H1 (cell line): ENCODE results near the gene ATP8B3.

Experiments used
- EP300 ChIP-seq, 2 experiments: IDR thresholded peaks; 1 replicate in 1 of 2; 2 replicates in 1 of 2; pipeline ENCODE4 v1.6.1; 2011 to 2012; ENCODE audit warnings: low read depth in 2 of 2, low read length in 2 of 2, mild to moderate bottlenecking in 2 of 2, borderline replicate concordance in 1 of 2, inconsistent platforms in 1 of 2, moderate library complexity in 1 of 2
- EZH2 ChIP-seq: fragments of 200-600 bp; sonication (generic); IDR thresholded peaks from 2 replicates; pipeline ENCODE4 v1.7.1; 2012; ENCODE audit warnings: low read depth, mild to moderate bottlenecking, moderate library complexity, low read length, inconsistent platforms; ENCODE audit not compliant: severe bottlenecking
- POLR2A ChIP-seq, 2 experiments: IDR thresholded peaks; 1 replicate in 1 of 2; 2 replicates in 1 of 2; pipeline ENCODE4 v1.6.1; 2011; ENCODE audit warnings: low read depth in 2 of 2, low read length in 2 of 2, mild to moderate bottlenecking in 2 of 2; ENCODE audit errors: control extremely low read depth in 1 of 2
- RXRA ChIP-seq: IDR thresholded peaks from 2 replicates; pipeline ENCODE4 v1.6.1; 2011; ENCODE audit warnings: low read depth, mild to moderate bottlenecking, low read length, moderate library complexity; ENCODE audit not compliant: insufficient read depth
- SIRT6 ChIP-seq: IDR thresholded peaks from one replicate; pipeline ENCODE4 v1.7.1; 2012; ENCODE audit warnings: low read length, inconsistent platforms
- SP1 ChIP-seq: IDR thresholded peaks from 2 replicates; pipeline ENCODE4 v1.6.1; 2011; ENCODE audit warnings: low read depth, low read length
- TF ChIP-seq, protein P1 (sequence below), 3 experiments: IDR thresholded peaks; 1 replicate in 2 of 3; 2 replicates in 1 of 3; pipeline versions ENCODE4 v1.5.1 to v1.6.1; 2011; ENCODE audit warnings: low read length in 3 of 3, mild to moderate bottlenecking in 3 of 3, inconsistent platforms in 2 of 3, low read depth in 1 of 3, moderate library complexity in 1 of 3; ENCODE audit not compliant: insufficient read depth in 1 of 3; ENCODE audit errors: control extremely low read depth in 1 of 3
- TF ChIP-seq, protein P2 (sequence below): IDR thresholded peaks from 2 replicates; pipeline ENCODE4 v1.6.1; 2012; ENCODE audit warnings: low read length, inconsistent platforms
- TF ChIP-seq, protein P3 (sequence below): IDR thresholded peaks from 2 replicates; pipeline ENCODE4 v1.6.1; 2012; ENCODE audit warnings: inconsistent platforms
- TF ChIP-seq, protein P4 (sequence below): IDR thresholded peaks from 2 replicates; pipeline ENCODE4 v1.6.1; 2012; ENCODE audit warnings: inconsistent platforms

DNA sequence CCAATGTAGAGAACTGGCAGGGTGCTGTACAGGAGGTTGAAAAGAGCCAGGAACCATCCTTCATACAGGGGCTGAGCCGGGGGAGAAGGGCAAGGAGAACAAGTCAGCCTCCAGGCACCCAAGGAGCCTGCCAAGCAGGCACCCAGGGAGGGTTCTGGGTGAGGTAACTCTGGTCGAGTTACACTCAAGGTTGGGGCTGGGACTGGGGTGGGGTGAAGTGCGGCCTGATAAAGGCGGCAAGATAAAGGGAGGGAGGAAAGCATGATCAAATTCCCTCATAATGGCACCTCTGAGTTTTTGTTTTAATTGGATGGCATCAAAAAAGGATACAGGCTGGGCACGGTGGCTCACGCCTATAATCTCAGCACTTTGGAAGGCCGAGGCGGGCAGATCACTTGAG lies 25.0 kb downstream of the ATP8B3 start:
- TF ChIP-seq EP300 (IDR thresholded peaks at IDR 0.05; ENCODE audit: borderline replicate concordance in 1 of 2, low read depth in 2 of 2, low read length in 2 of 2) (no peak), RXRA (no peak), POLR2A (IDR thresholded peaks at IDR 0.05; ENCODE audit: control extremely low read depth in 1 of 2, low read depth in 2 of 2, low read length in 2 of 2) (no peak), SP1 (no peak), EZH2 (no peak), SIRT6 (no peak)
- TF ChIP-seq, protein P1, sequence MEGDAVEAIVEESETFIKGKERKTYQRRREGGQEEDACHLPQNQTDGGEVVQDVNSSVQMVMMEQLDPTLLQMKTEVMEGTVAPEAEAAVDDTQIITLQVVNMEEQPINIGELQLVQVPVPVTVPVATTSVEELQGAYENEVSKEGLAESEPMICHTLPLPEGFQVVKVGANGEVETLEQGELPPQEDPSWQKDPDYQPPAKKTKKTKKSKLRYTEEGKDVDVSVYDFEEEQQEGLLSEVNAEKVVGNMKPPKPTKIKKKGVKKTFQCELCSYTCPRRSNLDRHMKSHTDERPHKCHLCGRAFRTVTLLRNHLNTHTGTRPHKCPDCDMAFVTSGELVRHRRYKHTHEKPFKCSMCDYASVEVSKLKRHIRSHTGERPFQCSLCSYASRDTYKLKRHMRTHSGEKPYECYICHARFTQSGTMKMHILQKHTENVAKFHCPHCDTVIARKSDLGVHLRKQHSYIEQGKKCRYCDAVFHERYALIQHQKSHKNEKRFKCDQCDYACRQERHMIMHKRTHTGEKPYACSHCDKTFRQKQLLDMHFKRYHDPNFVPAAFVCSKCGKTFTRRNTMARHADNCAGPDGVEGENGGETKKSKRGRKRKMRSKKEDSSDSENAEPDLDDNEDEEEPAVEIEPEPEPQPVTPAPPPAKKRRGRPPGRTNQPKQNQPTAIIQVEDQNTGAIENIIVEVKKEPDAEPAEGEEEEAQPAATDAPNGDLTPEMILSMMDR (IDR thresholded peaks at IDR 0.05; ENCODE audit: control extremely low read depth in 1 of 3, insufficient read depth in 1 of 3, low read depth in 1 of 3, low read length in 3 of 3), result no peak
- TF ChIP-seq, protein P2, sequence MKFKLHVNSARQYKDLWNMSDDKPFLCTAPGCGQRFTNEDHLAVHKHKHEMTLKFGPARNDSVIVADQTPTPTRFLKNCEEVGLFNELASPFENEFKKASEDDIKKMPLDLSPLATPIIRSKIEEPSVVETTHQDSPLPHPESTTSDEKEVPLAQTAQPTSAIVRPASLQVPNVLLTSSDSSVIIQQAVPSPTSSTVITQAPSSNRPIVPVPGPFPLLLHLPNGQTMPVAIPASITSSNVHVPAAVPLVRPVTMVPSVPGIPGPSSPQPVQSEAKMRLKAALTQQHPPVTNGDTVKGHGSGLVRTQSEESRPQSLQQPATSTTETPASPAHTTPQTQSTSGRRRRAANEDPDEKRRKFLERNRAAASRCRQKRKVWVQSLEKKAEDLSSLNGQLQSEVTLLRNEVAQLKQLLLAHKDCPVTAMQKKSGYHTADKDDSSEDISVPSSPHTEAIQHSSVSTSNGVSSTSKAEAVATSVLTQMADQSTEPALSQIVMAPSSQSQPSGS, result no peak
- TF ChIP-seq, protein P3, sequence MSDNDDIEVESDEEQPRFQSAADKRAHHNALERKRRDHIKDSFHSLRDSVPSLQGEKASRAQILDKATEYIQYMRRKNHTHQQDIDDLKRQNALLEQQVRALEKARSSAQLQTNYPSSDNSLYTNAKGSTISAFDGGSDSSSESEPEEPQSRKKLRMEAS, result no peak
- TF ChIP-seq, protein P4, sequence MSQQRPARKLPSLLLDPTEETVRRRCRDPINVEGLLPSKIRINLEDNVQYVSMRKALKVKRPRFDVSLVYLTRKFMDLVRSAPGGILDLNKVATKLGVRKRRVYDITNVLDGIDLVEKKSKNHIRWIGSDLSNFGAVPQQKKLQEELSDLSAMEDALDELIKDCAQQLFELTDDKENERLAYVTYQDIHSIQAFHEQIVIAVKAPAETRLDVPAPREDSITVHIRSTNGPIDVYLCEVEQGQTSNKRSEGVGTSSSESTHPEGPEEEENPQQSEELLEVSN, result no peak
